ENCODE measurements around the gene ZGPAT. TPM values are rescaled to one million over a fixed set of nuclear protein-coding genes. Genes with fewer than 3 reads are reported as not detected.
A peak's percentile ranks its signal among the peaks of the same experiment; 100 is the strongest.

ZGPAT gene
- total RNA-seq, 2 experiments from 2014 or later, result 22.4 to 22.5 TPM

- TF ChIP-seq CTCF (IDR thresholded peaks at IDR 0.05), result no peak
- Mint-ChIP-seq H3K9me3 (no peaks in the 10 kb centered on the region), H3K4me1 (ENCODE audit: low read depth) (peaks cover 21% of the 10 kb centered on the region), H3K36me3 (ENCODE audit: low read depth) (no peaks in the 10 kb centered on the region), H3K4me3 (no peak overlapping the region), H3K27ac (no peak overlapping the region), H3K27me3 (no peaks in the 10 kb centered on the region)
- ChIA-PET CTCF (interaction anchor here (1.0 kb wide), 1 partner anchor 308 kb away, joined by 3 read pairs; no protein-coding TSS in a partner anchor), POLR2A (interaction anchor here (1.0 kb wide), 1 partner anchor 8 kb away, joined by 4 read pairs; no protein-coding TSS in a partner anchor)
- DNase-seq (no peak), ATAC-seq (no peak)
- intact Hi-C loops (cut with micrococcal nuclease), result no loop called here
These were observed 41.1 kb downstream of the ZGPAT start for GRCh38 chr20:63748934-63749270.

- peak overlapping the region; percentile 89 for H3K27ac Mint-ChIP-seq
These were observed 42.0 kb downstream of the ZGPAT start for GRCh38 chr20:63749597-63750508.

GRCh38 chr20:63750807-63751470, 43.1 kb downstream of the ZGPAT start:
- Mint-ChIP-seq H3K4me1 (ENCODE audit: low read depth) (peaks cover 21% of the 10 kb centered on the region), H3K9me3 (no peaks in the 10 kb centered on the region), H3K4me3 (peak overlapping the region; percentile 63), H3K27ac (peak overlapping the region; percentile 89), H3K27me3 (no peaks in the 10 kb centered on the region), H3K36me3 (ENCODE audit: low read depth) (no peaks in the 10 kb centered on the region)
- CTCF ChIA-PET, result interaction anchor here (0.6 to 1.8 kb wide), 6 partner anchors 14 to 369 kb away, joined by 3 to 7 read pairs (median 4); partner anchors contain the start of genes ARFRP1, LIME1, TPD52L2 and ZGPAT
- POLR2A ChIA-PET, result interaction anchor here (1.4 to 2.2 kb wide), 2 partner anchors 10 to 12 kb away, joined by 4 to 8 read pairs; no protein-coding TSS in a partner anchor
- TF ChIP-seq CTCF (IDR thresholded peaks at IDR 0.05), result no peak
- DNase-seq (peak; percentile 86), ATAC-seq (peak; percentile 88)
- intact Hi-C loops (cut with micrococcal nuclease), result no loop called here

More at GRCh38 chr20:63749597-63750508, 42.0 kb downstream of the ZGPAT start:
- CTCF ChIA-PET, result interaction anchor here (0.6 to 1.8 kb wide), 5 partner anchors 25 to 371 kb away, joined by 3 to 7 read pairs (median 4); partner anchors contain the start of genes ARFRP1, TPD52L2 and ZGPAT
- no peak overlapping the region for H3K4me3 Mint-ChIP-seq
- ATAC-seq, result no peak
- H3K9me3 Mint-ChIP-seq, result no peaks in the 10 kb centered on the region
- no peaks in the 10 kb centered on the region for H3K36me3 Mint-ChIP-seq (ENCODE audit: low read depth)
- POLR2A ChIA-PET, result interaction anchor here (2.2 kb wide), 1 partner anchor 9 kb away, joined by 8 read pairs; no protein-coding TSS in a partner anchor
- no peak for TF ChIP-seq CTCF (IDR thresholded peaks at IDR 0.05)
- H3K27me3 Mint-ChIP-seq, result no peaks in the 10 kb centered on the region
- intact Hi-C loops (cut with micrococcal nuclease), result no loop called here
- H3K4me1 Mint-ChIP-seq (ENCODE audit: low read depth), result peaks cover 21% of the 10 kb centered on the region
- no peak for DNase-seq

GRCh38 chr20:63751471-63752271, 43.8 kb downstream of the ZGPAT start:
- intact Hi-C loops (cut with micrococcal nuclease), result no loop called here
- no peaks in the 10 kb centered on the region for H3K27me3 Mint-ChIP-seq
- ATAC-seq (peak; percentile 50), DNase-seq (peak; percentile 45)
- TF ChIP-seq CTCF (IDR thresholded peaks at IDR 0.05), result no peak
- POLR2A ChIA-PET, result interaction anchor here (1.4 to 2.2 kb wide), 2 partner anchors 11 kb away, joined by 4 to 8 read pairs; no protein-coding TSS in a partner anchor
- H3K4me1 Mint-ChIP-seq (ENCODE audit: low read depth), result peaks cover 25% of the 10 kb centered on the region
- CTCF ChIA-PET, result interaction anchor here (0.6 to 1.8 kb wide), 4 partner anchors 15 to 139 kb away, joined by 3 to 7 read pairs (median 4); partner anchors contain the start of genes ARFRP1, LIME1, TPD52L2 and ZGPAT
- no peaks in the 10 kb centered on the region for H3K9me3 Mint-ChIP-seq
- peak overlapping the region; percentile 89 for H3K27ac Mint-ChIP-seq
- no peaks in the 10 kb centered on the region for H3K36me3 Mint-ChIP-seq (ENCODE audit: low read depth)
- H3K4me3 Mint-ChIP-seq, result peak overlapping the region; percentile 63

All from activated CD8-positive, alpha-beta T cell treated with anti-CD3 and anti-CD28 coated beads for 36 hours (primary cell).